Stimulated activated CD4-positive, alpha-beta T cell treated with anti-CD3 and anti-CD28 coated beads, Interleukin-4, amount 100 ng/mL, for 1 hour (primary cell): Measurements from ENCODE around the gene SLN.
A peak's percentile ranks its signal among the peaks of the same experiment; 100 is the strongest.

Source experiments
- DNase-seq: peaks from one replicate; pipeline ENCODE4 v3.0.0-alpha.2; 2020

SLN gene

GRCh38 chr11:107719073-107719472 lies 7.2 kb upstream of the SLN start:
- no peak for DNase-seq

GRCh38 chr11:107716884-107717532 lies 5.2 kb upstream of the SLN start:
- no peak for DNase-seq

GRCh38 chr11:107713009-107713408 lies 1.2 kb upstream of the SLN start:
- DNase-seq: no peak

- DNase-seq: no peak
These were observed 1.6 kb downstream of the SLN start for GRCh38 chr11:107710301-107710700.

DNA sequence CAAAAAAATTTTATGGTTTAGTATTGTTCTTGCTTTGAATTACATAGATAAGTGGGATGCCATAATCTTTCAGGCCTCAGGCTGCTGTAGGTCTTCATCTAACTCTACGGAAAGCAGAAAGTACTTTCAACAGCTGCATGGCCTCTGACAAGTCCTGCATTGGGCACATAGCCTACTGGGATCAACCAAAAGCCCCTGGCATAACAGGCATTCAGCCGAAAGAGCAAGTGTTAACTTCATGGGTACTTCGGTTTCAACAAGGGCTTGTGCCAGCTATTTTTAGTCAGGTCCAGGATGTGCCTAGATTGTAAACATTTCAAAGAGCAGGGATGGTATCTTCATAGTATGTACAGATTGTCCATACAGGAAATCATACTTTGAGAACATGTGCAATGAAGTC lies 3.1 kb downstream of the SLN start:
- DNase-seq: no peak

GRCh38 chr11:107707807-107708206 lies 4.0 kb downstream of the SLN start:
- no peak for DNase-seq

DNA sequence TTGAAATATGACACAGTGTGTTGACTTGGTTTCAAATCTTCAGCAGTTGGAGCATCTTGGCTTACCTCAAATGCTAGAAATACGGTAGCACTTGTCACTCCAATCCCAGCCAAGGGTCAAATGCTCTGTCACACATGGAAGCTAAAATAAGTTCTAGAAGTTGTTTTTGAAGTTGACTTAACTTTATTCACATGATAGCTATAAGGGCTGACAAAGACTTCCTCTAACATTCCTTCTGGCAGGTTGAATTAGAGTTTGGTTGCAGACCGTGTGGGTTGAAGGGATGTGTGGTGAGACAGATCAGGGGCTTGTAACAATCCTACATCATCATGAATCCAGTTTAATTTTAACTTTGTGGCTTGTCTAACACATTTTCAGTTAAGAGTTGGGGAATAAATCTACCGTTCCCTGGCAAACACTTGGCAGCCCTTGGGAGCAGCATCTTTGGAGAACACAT lies 4.6 kb downstream of the SLN start:
- DNase-seq: no peak

DNA sequence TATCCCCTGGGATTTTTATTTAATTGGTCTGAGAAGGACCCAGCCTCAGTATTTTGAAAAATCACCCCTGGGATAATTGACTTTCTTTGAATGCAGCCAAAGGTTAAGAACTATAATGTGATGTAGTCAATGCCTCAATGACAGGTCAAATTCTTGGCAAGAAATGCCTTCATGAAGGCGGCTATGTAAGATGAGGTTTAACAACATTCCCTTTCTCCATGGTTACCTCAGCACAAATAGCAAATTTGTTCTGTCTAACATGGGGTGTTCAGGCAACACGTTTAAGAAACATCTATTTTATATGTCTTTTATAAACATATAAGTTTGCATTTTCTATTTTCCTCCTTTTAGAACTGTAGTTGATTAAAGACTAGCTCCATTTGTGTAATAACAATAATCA lies 5.3 kb downstream of the SLN start:
- no peak for DNase-seq

GRCh38 chr11:107705027-107705426 lies 6.8 kb downstream of the SLN start:
- no peak for DNase-seq

- DNase-seq: no peak
These were observed 7.4 kb downstream of the SLN start for GRCh38 chr11:107704451-107704850.

- no peak for DNase-seq
These were observed 9.1 kb downstream of the SLN start for GRCh38 chr11:107702723-107703122.

DNA sequence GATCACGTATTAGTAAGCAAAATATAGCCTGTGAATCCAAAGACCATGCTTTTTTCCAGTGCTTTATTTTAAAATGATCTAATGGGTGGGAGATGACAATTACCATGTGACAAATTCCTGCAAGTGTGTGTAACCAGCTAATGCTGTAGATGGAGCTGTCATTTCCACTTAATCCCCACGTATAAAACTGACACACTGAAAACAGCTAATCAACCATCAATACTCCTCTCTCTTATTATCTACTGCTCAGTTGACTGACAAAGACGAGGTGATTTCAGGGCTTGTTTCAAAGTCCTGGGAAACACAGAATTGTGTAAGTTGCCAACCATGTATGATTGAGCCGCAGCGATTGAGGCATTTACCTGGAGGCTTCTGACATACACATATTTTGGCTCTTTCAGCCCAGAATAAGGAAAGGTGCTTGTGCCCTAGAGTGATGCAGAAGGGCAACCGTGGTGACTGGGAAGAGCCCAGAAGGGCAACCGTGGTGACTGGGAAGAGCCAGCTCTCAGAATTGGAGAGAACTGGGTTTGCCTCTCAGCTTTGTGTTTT lies 9.7 kb downstream of the SLN start:
- no peak for DNase-seq

DNA sequence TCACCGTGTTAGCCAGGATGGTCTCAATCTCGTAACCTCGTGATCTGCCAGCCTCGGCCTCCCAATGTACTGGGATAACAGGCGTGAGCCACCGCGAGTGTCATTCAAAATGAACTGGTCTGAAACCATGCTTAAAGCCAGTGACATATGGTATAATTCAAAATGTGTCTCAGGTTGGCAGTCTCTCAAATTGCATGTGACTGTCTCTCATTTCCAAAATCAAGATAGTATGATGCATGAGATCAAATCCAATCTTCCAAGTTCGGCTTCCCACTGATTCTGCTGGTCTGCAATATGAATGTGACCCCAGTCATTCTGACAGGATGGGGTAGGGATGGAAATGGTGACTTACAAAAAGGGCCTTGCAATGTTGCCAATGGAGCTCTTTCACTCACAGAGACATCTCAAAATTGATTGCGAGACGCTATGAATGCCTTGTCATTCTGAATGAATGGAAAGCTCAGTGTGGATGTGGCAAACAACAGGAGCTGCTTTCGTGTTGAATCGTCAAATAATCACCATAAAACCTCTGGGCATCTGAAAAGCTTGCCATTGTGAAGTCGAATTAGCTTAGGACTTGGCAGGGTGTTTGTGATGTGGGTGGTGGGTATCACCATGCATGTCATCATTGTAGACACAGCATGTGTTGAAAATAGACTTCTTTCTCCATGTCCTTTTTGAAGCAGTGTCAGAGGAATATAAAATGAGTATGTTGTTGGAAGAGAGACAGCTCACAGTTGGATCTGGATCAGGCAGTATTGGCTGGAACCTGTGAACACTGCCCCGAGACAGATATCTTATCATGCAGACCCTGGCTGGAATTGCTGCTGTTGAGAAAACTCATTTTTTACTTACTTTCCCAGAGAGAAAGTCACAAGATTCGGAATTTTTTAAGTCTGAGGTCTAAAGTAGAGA lies 12.2 kb downstream of the SLN start:
- no peak for DNase-seq

GRCh38 chr11:107697291-107697690 lies 14.6 kb downstream of the SLN start:
- DNase-seq: no peak

DNA sequence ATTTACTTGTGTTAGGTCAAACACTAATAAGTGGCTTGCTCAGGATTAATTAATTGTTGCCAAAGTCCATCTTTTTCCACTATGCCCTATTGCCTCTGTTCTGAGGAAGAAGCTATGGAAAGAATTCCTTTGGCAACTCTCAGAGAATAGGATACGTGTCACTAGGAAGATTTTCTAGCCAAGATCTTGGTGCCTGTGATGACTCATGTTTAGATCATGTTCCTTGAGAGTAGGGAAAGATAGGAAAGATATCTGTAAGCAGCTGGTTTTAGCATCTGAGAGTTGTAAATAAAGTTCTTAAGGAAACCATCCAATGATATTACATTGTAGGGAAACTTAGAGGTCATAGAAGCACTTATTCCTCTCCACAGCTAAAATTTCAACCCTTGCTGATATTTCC lies 15.7 kb downstream of the SLN start:
- DNase-seq: no peak

DNA sequence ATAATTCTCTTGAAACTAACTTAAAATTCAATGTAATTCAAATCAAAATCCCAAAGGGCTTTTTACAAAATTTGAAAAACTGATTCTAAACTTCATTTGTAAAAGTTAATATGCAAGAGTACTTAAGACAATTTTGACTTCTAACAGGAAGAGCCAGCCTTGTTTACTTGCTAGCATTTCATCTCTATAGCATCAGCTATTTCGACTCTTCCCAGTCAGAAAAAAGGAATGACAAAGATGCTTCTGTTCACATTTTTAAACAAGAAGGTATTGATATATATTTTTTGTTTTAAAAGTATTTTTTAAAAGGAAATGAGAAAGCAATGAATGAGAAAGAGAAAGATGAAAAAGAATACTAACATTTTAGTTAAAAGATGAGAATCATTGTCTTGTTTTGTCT lies 16.4 kb downstream of the SLN start:
- DNase-seq: no peak

- no peak for DNase-seq
These were observed 20.7 kb downstream of the SLN start for GRCh38 chr11:107691000-107691750.

GRCh38 chr11:107689317-107690202 lies 22.3 kb downstream of the SLN start:
- DNase-seq: peak; percentile 52

GRCh38 chr11:107688322-107688918 lies 23.4 kb downstream of the SLN start:
- DNase-seq: no peak

DNA sequence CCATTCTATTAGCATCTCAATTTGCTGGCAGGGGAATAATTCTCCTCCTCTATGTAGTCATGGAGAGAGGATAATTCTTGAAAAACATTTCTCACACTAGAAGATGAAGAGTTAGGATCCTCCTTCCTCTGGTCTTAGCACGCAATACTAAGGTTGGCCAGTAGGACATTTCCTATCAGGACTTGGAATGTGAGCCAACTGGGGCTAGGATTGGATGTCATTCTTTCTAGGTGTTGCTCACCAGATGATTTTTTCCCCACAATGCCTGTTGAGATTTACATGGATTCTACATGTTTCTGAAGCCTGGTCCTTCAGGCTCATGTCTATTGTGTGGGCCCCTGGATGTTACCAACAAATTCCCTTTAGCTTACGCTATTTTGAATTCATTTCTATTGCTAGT lies 28.0 kb downstream of the SLN start:
- DNase-seq: no peak

DNA sequence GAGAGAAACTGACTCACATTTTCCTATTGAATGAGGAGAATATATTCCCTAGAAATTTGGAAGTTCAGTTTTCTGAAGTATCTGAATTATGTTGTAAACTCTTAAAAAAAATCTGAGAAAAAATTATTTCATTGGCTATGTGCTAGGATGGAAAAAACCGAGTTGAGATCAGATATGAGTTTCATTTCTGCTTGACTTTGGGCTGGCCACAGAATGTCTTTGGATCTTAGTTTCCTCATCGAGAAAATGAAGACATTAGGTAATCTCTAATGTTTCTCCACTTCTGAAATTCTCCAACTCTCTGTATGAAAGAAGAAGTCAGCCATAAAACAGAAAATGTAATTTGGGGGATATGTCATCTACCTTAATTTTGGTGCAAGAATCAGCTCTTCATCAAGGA lies 28.8 kb downstream of the SLN start:
- DNase-seq: no peak

- DNase-seq: no peak
These were observed 29.3 kb downstream of the SLN start for GRCh38 chr11:107682572-107682971.
